NK-92 (cell line): ENCODE measurements around the gene ATP6V0E2.

ENCODE experiments used
- DNase-seq: peaks from one replicate; lab custom pipeline; 2025; ENCODE audit not compliant: unreplicated experiment; lab: John Stamatoyannopoulos, UW

The ATP6V0E2 gene

GRCh38 chr7:149861728-149862045, 12.1 kb upstream of the ATP6V0E2 start:
- DNase-seq: no peak

- DNase-seq: no peak
Observed at GRCh38 chr7:149862156-149862555, 11.6 kb upstream of the ATP6V0E2 start.

DNA sequence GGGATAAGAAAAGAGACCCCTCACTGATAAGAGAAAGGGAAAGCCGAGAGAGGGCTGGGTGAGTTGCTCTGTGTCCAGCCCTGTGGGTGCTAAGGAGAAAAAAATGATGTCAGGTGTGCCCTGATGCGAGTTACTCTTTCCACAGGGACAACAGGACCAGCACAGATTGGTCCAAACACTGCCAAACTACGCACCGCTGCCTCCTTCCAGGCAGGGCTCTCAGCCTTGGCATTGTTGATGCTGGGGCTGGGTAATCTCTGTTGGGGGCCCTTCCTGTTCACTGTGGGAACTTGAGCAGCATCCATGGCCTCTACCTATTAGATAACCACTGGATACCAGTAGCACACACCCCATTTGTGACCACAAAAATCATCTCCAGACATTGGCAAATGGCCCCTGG, 10.3 kb upstream of the ATP6V0E2 start:
- DNase-seq: no peak

DNA sequence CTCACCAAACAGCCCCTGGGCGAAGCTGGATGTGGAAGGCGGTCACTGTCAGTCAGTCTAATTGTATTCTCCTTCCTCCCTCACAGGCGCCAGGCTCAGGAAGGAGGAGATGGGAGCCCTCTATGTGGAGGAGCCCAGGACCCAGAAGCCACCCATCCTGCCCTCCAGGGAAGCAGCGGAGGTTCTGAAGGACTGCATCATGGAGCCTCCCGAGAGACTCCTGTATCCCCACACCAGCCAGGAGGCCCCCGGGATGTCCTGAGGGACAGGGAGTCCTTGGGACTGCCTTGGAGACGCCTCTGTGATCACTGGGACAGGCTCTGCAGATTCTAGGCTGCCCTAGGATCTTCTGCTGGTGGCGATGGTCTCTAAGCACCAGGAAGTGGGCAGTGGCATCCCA, 9.7 kb upstream of the ATP6V0E2 start:
- DNase-seq: no peak

DNA sequence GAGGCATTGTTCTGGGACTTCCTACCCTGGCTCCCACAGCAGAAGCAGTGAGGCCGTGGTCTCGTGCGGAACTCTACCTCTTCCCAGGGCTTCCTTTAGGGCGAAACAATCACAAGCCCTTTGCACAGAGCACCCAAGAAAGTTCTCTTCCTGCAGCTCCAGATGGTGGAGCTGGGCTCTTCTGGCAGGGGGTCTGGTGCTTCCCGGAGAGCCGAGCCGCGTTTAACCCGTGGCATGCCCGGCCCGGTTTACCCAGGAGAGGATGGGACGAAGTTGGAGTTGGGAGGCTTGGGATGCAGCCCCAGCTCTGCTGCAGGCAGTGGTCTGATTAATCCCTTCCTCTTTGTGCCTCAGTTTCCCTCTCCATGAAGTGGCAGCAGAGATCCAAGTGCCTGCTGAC, 9.0 kb upstream of the ATP6V0E2 start:
- DNase-seq: no peak

DNA sequence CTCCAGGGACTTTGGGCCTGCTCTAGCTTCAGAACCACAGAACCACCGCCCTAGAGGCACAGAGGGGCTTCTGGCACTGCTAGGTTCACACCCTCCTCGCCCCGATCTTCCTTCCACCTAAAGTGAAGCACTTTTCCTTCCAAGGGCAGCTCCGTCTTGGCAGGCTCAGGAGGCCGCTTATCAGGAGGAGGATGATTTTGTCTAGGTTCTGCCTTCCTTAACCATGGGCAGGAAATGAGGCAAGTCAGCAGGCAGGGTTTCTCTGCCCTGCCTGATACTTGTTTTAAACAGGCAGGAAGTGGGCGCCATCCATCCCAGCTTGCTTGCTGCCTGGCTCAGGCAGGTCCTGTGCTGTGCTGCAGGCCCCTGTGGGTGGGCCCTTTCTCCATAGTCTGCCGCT, 8.3 kb upstream of the ATP6V0E2 start:
- no peak for DNase-seq

- DNase-seq: no peak
Observed at GRCh38 chr7:149866139-149866778, 7.5 kb upstream of the ATP6V0E2 start.

DNA sequence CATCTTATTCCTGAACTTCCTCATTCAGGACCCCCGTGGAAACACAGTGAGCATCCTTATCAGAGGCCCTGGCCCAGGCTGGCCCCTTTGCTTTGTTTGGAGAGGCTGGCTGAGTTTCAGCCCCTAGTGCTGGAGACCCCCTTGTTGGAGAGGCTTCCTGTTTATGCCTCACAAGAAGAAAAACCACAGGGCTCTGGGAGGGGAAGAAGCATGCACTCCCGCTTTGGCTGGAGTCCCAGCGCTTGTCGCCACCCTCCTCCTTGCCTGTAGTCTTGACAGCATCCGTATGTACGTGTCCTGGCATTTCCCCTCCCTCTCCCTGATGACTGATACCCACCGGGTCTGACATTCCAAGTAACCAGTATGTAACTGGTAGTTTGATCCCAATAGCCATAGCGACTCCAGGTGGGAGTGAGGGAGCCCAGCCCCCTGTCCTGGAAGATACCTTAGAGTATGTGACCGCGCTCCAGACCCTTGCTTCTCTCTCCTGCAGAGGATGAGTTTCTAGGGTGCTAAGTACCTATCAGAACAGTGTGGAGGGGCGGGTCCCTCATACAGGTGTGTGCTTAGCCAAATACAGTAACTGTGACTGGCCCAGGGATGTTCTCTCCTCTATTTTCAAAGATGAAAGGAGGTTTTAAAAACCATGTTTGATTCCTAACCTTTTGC, 6.9 kb upstream of the ATP6V0E2 start:
- no peak for DNase-seq

DNA sequence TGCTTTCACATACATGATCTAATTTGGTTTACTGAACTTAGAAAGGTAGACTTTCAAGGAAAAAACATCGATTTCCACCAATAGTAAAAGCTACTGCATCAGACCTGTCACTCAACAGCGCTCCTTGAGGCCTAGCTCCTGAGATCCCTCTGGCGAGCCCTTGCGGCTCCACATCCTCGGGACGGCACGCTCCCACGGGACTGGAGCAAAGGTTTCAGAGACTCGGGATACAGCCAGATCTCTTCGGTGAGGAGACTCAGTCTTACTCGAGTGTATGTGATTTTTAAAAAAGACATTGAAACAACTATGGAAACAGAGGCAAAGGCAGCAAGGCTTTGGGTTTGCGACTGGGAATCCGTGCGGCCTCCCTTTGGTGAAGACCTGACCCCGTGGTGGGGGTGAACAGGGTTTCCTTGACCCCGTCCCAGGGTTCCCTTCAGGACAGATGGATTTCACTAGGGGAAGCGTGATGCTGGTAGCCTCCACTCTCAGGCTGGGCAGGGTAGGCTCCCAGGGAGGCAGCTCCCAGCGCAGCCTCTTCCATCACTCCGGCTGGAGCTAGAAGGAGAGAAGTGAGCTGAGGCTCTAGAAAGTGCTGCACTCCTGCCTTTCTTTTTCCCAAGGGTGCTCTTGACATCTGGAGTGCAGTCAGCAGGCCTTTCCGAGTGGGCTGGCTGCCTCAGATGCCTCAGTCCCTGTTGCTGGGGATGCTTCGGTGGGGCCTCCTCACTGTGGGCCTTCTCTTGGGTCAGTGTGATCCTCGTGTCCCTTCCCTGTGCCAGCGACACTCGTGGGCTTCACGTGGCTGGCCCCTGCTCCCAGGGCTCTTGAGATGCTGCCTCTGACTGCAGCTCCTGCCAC, 5.8 kb upstream of the ATP6V0E2 start:
- no peak for DNase-seq

DNA sequence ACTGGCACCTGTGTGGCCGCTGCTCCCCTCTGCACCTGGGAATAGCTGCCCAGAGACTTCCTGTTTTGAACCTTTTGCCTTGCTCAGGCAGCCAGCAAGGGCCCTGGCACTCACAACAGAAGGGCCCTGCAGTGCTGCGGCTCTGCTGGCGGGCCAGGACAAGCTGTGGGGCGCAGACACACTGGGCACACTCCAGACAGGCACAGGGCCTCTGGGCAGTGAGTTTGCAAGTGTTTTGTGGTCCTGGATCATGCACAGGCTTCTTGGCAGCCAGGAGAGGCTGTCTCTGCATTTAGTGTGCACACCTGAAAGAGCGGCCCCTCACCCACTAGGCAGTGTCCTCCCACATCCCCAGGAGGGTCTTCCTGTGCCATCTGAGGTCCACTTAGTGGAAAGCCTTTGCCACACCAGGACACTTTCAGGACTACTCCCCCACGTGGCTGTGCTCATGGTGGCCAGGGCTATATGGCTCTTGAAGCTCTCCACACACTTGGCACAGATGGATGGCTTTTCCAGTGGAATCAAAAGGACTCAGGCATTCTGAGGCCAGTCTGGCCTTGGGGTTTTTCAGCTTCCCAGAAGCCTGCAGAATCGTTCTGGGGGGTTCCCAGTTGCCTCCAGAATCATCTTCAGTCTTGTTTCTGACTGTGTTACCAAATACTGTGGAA, 5.0 kb upstream of the ATP6V0E2 start:
- no peak for DNase-seq

GRCh38 chr7:149869291-149869650, 4.5 kb upstream of the ATP6V0E2 start:
- no peak for DNase-seq

GRCh38 chr7:149869867-149870266, 3.9 kb upstream of the ATP6V0E2 start:
- no peak for DNase-seq

GRCh38 chr7:149870274-149870673, 3.5 kb upstream of the ATP6V0E2 start:
- DNase-seq: no peak

DNA sequence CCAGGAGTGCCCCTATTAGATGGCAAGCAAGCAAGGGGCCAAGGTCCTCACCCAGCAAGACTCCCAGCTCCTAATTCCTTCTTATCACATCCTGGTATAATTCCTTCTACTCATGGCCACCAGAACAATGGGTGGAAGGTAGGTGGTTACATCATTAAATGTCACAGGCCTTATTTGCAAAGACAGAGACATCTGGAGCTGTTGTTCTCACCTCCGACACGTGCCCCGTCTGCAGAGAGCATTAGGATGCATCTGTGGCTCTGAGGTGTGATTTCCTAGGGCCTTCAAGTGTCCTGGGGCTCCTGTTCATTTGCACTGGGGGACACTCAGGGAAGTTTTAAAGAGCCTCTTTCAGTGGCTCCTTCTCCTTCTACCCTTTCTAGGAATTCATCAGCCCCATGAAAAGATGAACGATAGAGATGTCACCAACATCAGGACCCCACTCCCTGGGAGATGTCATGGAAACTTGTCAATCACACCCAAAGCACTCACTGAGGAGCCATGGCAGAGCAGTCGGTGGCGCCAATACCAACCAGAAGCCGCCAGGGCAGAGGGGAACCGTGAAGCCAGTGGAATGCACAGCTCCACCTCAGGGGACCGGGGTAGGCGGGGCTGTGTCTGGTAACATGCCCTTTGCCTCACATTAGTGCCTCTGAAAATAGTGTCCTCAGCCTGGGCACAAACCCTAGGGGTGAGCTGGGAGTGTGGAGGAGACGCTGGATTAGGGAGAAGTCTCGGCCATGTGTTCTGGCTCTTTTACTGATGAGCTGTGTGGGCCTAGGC, 2.9 kb upstream of the ATP6V0E2 start:
- no peak for DNase-seq

GRCh38 chr7:149871576-149871975, 2.2 kb upstream of the ATP6V0E2 start:
- DNase-seq: no peak

GRCh38 chr7:149872419-149873073, 1.2 kb upstream of the ATP6V0E2 start:
- DNase-seq: no peak

GRCh38 chr7:149873970-149874643, 338 bp downstream of the ATP6V0E2 start:
- no peak for DNase-seq

DNA sequence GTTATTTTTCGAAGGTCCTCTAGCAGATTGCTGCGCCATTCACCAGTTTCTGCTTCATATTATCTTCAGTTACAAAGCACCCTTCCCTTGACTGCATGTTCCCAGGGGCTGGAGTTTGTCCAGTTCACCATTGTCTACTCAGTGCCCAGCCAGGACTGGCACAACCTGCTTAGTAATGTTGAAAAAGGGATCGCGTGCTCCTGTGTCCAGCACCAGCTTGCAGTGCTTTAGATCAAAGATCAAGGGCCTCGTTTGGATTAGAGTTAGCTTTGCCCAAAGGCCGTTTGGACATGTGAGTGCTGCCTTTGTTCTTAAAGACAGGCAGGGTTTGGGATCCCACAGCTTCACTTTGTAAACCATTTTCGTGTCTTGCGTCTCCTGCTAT, 867 bp downstream of the ATP6V0E2 start:
- DNase-seq: no peak

DNA sequence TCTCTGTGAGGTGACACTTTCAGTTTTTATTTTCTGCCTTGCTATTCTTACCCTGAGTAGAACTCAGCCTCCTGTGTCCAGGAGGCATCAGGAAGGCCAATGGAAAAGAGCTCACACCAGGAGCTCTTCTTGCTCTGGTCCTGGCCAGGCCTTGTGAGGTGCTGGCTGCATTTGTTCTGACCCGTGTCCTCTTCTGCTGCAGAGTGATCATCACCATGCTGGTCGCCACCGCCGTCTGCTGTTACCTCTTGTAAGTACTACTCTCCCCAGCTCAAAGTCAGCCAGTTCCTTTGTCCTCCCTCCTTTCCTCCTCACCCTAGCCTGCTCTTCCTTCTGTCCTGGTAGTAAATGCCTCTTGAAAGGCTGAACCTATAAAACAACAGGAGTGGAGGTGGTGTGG, 1.6 kb downstream of the ATP6V0E2 start:
- DNase-seq: no peak
